IgD-negative memory B cell (primary cell): ENCODE measurements around the gene SMARCAL1. TPM values are rescaled to one million over a fixed set of nuclear protein-coding genes. Genes with fewer than 3 reads are reported as not detected.
"Not testable (repeated sequence)": the region's sequence is repeated elsewhere in the genome, so short reads cannot be mapped to it uniquely, and the experiment has no call there.

Source experiments
- H3K27ac Mint-ChIP-seq, 3 donors: one replicate each; pipeline ENCODE4 v1.8.0; 2020 to 2022; ENCODE audit warnings: mild to moderate bottlenecking in 3 of 3, mixed read lengths in 3 of 3, moderate library complexity in 1 of 3
- H3K27me3 Mint-ChIP-seq: one replicate; pipeline ENCODE4 v1.8.0; 2021; ENCODE audit warnings: mixed read lengths
- H3K36me3 Mint-ChIP-seq: one replicate; pipeline ENCODE4 v1.8.0; 2020; ENCODE audit warnings: mild to moderate bottlenecking, mixed read lengths
- H3K4me1 Mint-ChIP-seq, 3 donors: one replicate each; pipeline ENCODE4 v1.8.0; 2020 to 2022; ENCODE audit warnings: mixed read lengths in 3 of 3, mild to moderate bottlenecking in 1 of 3
- H3K4me3 Mint-ChIP-seq, 4 donors: one replicate each; pipeline ENCODE4 v1.8.0; 2020 to 2022; ENCODE audit warnings: mild to moderate bottlenecking in 4 of 4, mixed read lengths in 4 of 4, moderate library complexity in 3 of 4
- H3K9me3 Mint-ChIP-seq, 3 donors: one replicate each; pipeline ENCODE4 v1.8.0; 2020 to 2021; ENCODE audit warnings: mixed read lengths in 3 of 3, mild to moderate bottlenecking in 1 of 3
- polyA plus RNA-seq: library from polyadenylated mRNA; unstranded; fragments of 300-500 nt; fragmentation: Illumina TruSeq; gene quantifications from one replicate; pipeline ENCODE4 v1.2.3, GENCODE V29; 2021

SMARCAL1 gene
- polyA plus RNA-seq, 1 donor from 2014 or later = 27.9 TPM

- no peak overlapping the region for H3K27ac Mint-ChIP-seq
- H3K4me1 Mint-ChIP-seq = peaks cover 19 to 30% (median 21%) of the 10 kb centered on the region in 3 donors
- peaks cover 5% of the 10 kb centered on the region for H3K36me3 Mint-ChIP-seq
- no peaks in the 10 kb centered on the region for H3K27me3 Mint-ChIP-seq
- H3K4me3 Mint-ChIP-seq = peak overlapping the region in 1 of 4 donors; percentile 11
- H3K9me3 Mint-ChIP-seq = no peaks in the 10 kb centered on the region
Measured at GRCh38 chr2:216503159-216503629, 90.9 kb downstream of the SMARCAL1 start.

- Mint-ChIP-seq H3K4me1 (peaks cover 16 to 26% (median 19%) of the 10 kb centered on the region in 3 donors), H3K9me3 (no peaks in the 10 kb centered on the region), H3K27me3 (no peaks in the 10 kb centered on the region), H3K27ac (no peak overlapping the region), H3K36me3 (peaks cover 3% of the 10 kb centered on the region), H3K4me3 (no peak overlapping the region)
Measured at GRCh38 chr2:216503697-216504375, 91.6 kb downstream of the SMARCAL1 start.

- no peaks in the 10 kb centered on the region for H3K27me3 Mint-ChIP-seq
- peak overlapping the region in 1 of 4 donors; percentile 29 for H3K4me3 Mint-ChIP-seq
- peaks cover 16 to 23% (median 17%) of the 10 kb centered on the region in 3 donors for H3K4me1 Mint-ChIP-seq
- H3K36me3 Mint-ChIP-seq = peaks cover 3% of the 10 kb centered on the region
- H3K9me3 Mint-ChIP-seq = no peaks in the 10 kb centered on the region
- H3K27ac Mint-ChIP-seq = no peak overlapping the region
Measured at GRCh38 chr2:216504376-216504762, 92.1 kb downstream of the SMARCAL1 start.

GRCh38 chr2:216505133-216506106 lies 93.1 kb downstream of the SMARCAL1 start:
- H3K4me3 Mint-ChIP-seq = no peak overlapping the region
- H3K27me3 Mint-ChIP-seq = no peaks in the 10 kb centered on the region
- H3K4me1 Mint-ChIP-seq = peaks cover 5 to 15% (median 7%) of the 10 kb centered on the region in 3 donors
- no peak overlapping the region for H3K27ac Mint-ChIP-seq
- H3K9me3 Mint-ChIP-seq = no peaks in the 10 kb centered on the region
- peaks cover 5% of the 10 kb centered on the region for H3K36me3 Mint-ChIP-seq

GRCh38 chr2:216507220-216508160 lies 95.2 kb downstream of the SMARCAL1 start:
- H3K4me1 Mint-ChIP-seq = peaks cover 0 to 7% (median 2%) of the 10 kb centered on the region in 3 donors
- no peaks in the 10 kb centered on the region for H3K9me3 Mint-ChIP-seq
- no peaks in the 10 kb centered on the region for H3K27me3 Mint-ChIP-seq
- H3K27ac Mint-ChIP-seq = peak overlapping the region in 2 of 3 donors; percentile 49 to 86
- peaks cover 5% of the 10 kb centered on the region for H3K36me3 Mint-ChIP-seq
- no peak overlapping the region for H3K4me3 Mint-ChIP-seq

- peak overlapping the region in 1 of 4 donors; percentile 30 for H3K4me3 Mint-ChIP-seq
- peaks cover 5% of the 10 kb centered on the region for H3K36me3 Mint-ChIP-seq
- H3K27ac Mint-ChIP-seq = no peak overlapping the region
- H3K27me3 Mint-ChIP-seq = no peaks in the 10 kb centered on the region
- peaks cover 0 to 4% (median 0%) of the 10 kb centered on the region in 3 donors for H3K4me1 Mint-ChIP-seq
- H3K9me3 Mint-ChIP-seq = no peaks in the 10 kb centered on the region
Measured at GRCh38 chr2:216508229-216508628, 95.9 kb downstream of the SMARCAL1 start.

- H3K4me1 Mint-ChIP-seq = no peaks in the 10 kb centered on the region
- peaks cover 3% of the 10 kb centered on the region for H3K36me3 Mint-ChIP-seq
- H3K27me3 Mint-ChIP-seq = no peaks in the 10 kb centered on the region
- H3K27ac Mint-ChIP-seq = no peak overlapping the region
- no peaks in the 10 kb centered on the region for H3K9me3 Mint-ChIP-seq
- no peak overlapping the region for H3K4me3 Mint-ChIP-seq
Measured at GRCh38 chr2:216516730-216517350, 104.6 kb downstream of the SMARCAL1 start.

- peak overlapping the region in 1 of 3 donors; percentile 41 for H3K27ac Mint-ChIP-seq
- H3K9me3 Mint-ChIP-seq = no peaks in the 10 kb centered on the region
- H3K4me1 Mint-ChIP-seq = no peaks in the 10 kb centered on the region
- H3K36me3 Mint-ChIP-seq = peaks cover 4% of the 10 kb centered on the region
- no peaks in the 10 kb centered on the region for H3K27me3 Mint-ChIP-seq
- H3K4me3 Mint-ChIP-seq = no peak overlapping the region
Measured at GRCh38 chr2:216517447-216518225, 105.4 kb downstream of the SMARCAL1 start.

GRCh38 chr2:216518566-216519119 lies 106.4 kb downstream of the SMARCAL1 start:
- not testable (repeated sequence) for H3K4me3 Mint-ChIP-seq, H3K36me3 Mint-ChIP-seq, H3K4me1 Mint-ChIP-seq, H3K9me3 Mint-ChIP-seq, H3K27ac Mint-ChIP-seq, H3K27me3 Mint-ChIP-seq

- H3K4me3 Mint-ChIP-seq = no peak overlapping the region
- H3K27ac Mint-ChIP-seq = no peak overlapping the region
- H3K27me3 Mint-ChIP-seq = no peaks in the 10 kb centered on the region
- peaks cover 4% of the 10 kb centered on the region for H3K36me3 Mint-ChIP-seq
- H3K9me3 Mint-ChIP-seq = peaks cover 0 to under 1% (median 0%) of the 10 kb centered on the region in 3 donors
- no peaks in the 10 kb centered on the region for H3K4me1 Mint-ChIP-seq
Measured at GRCh38 chr2:216519154-216519762, 107.0 kb downstream of the SMARCAL1 start.

GRCh38 chr2:216520112-216520511 lies 107.8 kb downstream of the SMARCAL1 start:
- peaks cover 6% of the 10 kb centered on the region for H3K36me3 Mint-ChIP-seq
- no peaks in the 10 kb centered on the region for H3K4me1 Mint-ChIP-seq
- H3K9me3 Mint-ChIP-seq = peaks cover 0 to 4% (median 0%) of the 10 kb centered on the region in 3 donors
- H3K27ac Mint-ChIP-seq = no peak overlapping the region
- no peaks in the 10 kb centered on the region for H3K27me3 Mint-ChIP-seq
- no peak overlapping the region for H3K4me3 Mint-ChIP-seq

- Mint-ChIP-seq H3K27me3 (no peaks in the 10 kb centered on the region), H3K9me3 (peaks cover 0 to 4% (median 0%) of the 10 kb centered on the region in 3 donors), H3K4me3 (no peak overlapping the region), H3K36me3 (peaks cover 6% of the 10 kb centered on the region), H3K27ac (no peak overlapping the region), H3K4me1 (no peaks in the 10 kb centered on the region)
Measured at GRCh38 chr2:216522892-216523502, 110.7 kb downstream of the SMARCAL1 start.
